ENCODE results near the gene PLCB1. TPM values are rescaled to one million over a fixed set of nuclear protein-coding genes. Genes with fewer than 3 reads are reported as not detected.
A peak's percentile ranks its signal among the peaks of the same experiment; 100 is the strongest.
"Not testable (repeated sequence)": the region's sequence is repeated elsewhere in the genome, so short reads cannot be mapped to it uniquely, and the experiment has no call there.

The PLCB1 gene
- total RNA-seq, 1 experiment from 2014 or later: 6.8 TPM

- intact Hi-C loops (cut with micrococcal nuclease; ENCODE audit: unreplicated experiment): no loop called here
- no peak for DNase-seq (ENCODE audit: low spot score)
- Histone ChIP-seq H3K27ac (ENCODE audit: low read depth, low read length, poor library complexity, severe bottlenecking) (no peak overlapping the region), H3K4me3 (ENCODE audit: low read depth, low read length, poor library complexity, severe bottlenecking) (no peak overlapping the region), H3K36me3 (ENCODE audit: insufficient read depth, low read length, poor library complexity, severe bottlenecking) (no peaks in the 10 kb centered on the region), H3K9me3 (ENCODE audit: low read depth, low read length, poor library complexity, severe bottlenecking) (no peaks in the 10 kb centered on the region), H3K27me3 (replicated peaks; ENCODE audit: insufficient read depth, low read depth, low read length, poor library complexity) (no peaks in the 10 kb centered on the region), H3K4me1 (ENCODE audit: insufficient read depth, low read length, poor library complexity, severe bottlenecking) (peaks cover 65% of the 10 kb centered on the region)
- TF ChIP-seq CTCF (conservative IDR thresholded peaks at IDR 0.05; ENCODE audit: low read depth, low read length) (no peak), EZH2 (IDR thresholded peaks at IDR 0.05; ENCODE audit: borderline replicate concordance, low read depth, low read length, poor library complexity, severe bottlenecking) (no peak)
- BruUV-seq (replicated peaks): no TSS peak
- ChIA-PET POLR2A (ENCODE audit: low non-redundant PET) (no interaction called here), CTCF (no interaction called here)
Measured at GRCh38 chr20:8155229-8155628, 23.2 kb downstream of the PLCB1 start.

- intact Hi-C loops (cut with micrococcal nuclease; ENCODE audit: unreplicated experiment): no loop called here
- ChIA-PET CTCF (no interaction called here), POLR2A (ENCODE audit: low non-redundant PET) (no interaction called here)
- DNase-seq (ENCODE audit: low spot score): no peak
- no TSS peak for BruUV-seq (replicated peaks)
- no peak overlapping the region for H3K27ac ChIP-seq (ENCODE audit: low read depth, low read length, poor library complexity, severe bottlenecking)
- no peaks in the 10 kb centered on the region for H3K36me3 ChIP-seq (ENCODE audit: insufficient read depth, low read length, poor library complexity, severe bottlenecking)
- H3K4me3 ChIP-seq (ENCODE audit: low read depth, low read length, poor library complexity, severe bottlenecking): no peak overlapping the region
- TF ChIP-seq CTCF (conservative IDR thresholded peaks at IDR 0.05; ENCODE audit: low read depth, low read length) (no peak), EZH2 (IDR thresholded peaks at IDR 0.05; ENCODE audit: borderline replicate concordance, low read depth, low read length, poor library complexity, severe bottlenecking) (no peak)
- no peaks in the 10 kb centered on the region for H3K27me3 ChIP-seq (replicated peaks; ENCODE audit: insufficient read depth, low read depth, low read length, poor library complexity)
- peaks cover 60% of the 10 kb centered on the region for H3K4me1 ChIP-seq (ENCODE audit: insufficient read depth, low read length, poor library complexity, severe bottlenecking)
- no peaks in the 10 kb centered on the region for H3K9me3 ChIP-seq (ENCODE audit: low read depth, low read length, poor library complexity, severe bottlenecking)
Measured at GRCh38 chr20:8155812-8156211, 23.7 kb downstream of the PLCB1 start.

GRCh38 chr20:8156235-8157079 lies 24.4 kb downstream of the PLCB1 start:
- ChIA-PET CTCF (no interaction called here), POLR2A (ENCODE audit: low non-redundant PET) (no interaction called here)
- TF ChIP-seq EZH2 (IDR thresholded peaks at IDR 0.05; ENCODE audit: borderline replicate concordance, low read depth, low read length, poor library complexity, severe bottlenecking) (no peak), CTCF (conservative IDR thresholded peaks at IDR 0.05; ENCODE audit: low read depth, low read length) (no peak)
- intact Hi-C loops (cut with micrococcal nuclease; ENCODE audit: unreplicated experiment): no loop called here
- no peaks in the 10 kb centered on the region for H3K27me3 ChIP-seq (replicated peaks; ENCODE audit: insufficient read depth, low read depth, low read length, poor library complexity)
- no peaks in the 10 kb centered on the region for H3K9me3 ChIP-seq (ENCODE audit: low read depth, low read length, poor library complexity, severe bottlenecking)
- no peak overlapping the region for H3K27ac ChIP-seq (ENCODE audit: low read depth, low read length, poor library complexity, severe bottlenecking)
- H3K4me1 ChIP-seq (ENCODE audit: insufficient read depth, low read length, poor library complexity, severe bottlenecking): peaks cover 57% of the 10 kb centered on the region
- H3K36me3 ChIP-seq (ENCODE audit: insufficient read depth, low read length, poor library complexity, severe bottlenecking): no peaks in the 10 kb centered on the region
- DNase-seq (ENCODE audit: low spot score): peak; percentile 55
- H3K4me3 ChIP-seq (ENCODE audit: low read depth, low read length, poor library complexity, severe bottlenecking): no peak overlapping the region
- BruUV-seq (replicated peaks): no TSS peak

- BruUV-seq (replicated peaks); H3K4me3 ChIP-seq (ENCODE audit: low read depth, low read length, poor library complexity, severe bottlenecking); intact Hi-C loops (cut with micrococcal nuclease; ENCODE audit: unreplicated experiment); H3K27ac ChIP-seq (ENCODE audit: low read depth, low read length, poor library complexity, severe bottlenecking); H3K9me3 ChIP-seq (ENCODE audit: low read depth, low read length, poor library complexity, severe bottlenecking); POLR2A ChIA-PET (ENCODE audit: low non-redundant PET); DNase-seq (ENCODE audit: low spot score); H3K36me3 ChIP-seq (ENCODE audit: insufficient read depth, low read length, poor library complexity, severe bottlenecking); CTCF ChIA-PET; H3K27me3 ChIP-seq (replicated peaks; ENCODE audit: insufficient read depth, low read depth, low read length, poor library complexity): not testable (repeated sequence)
- H3K4me1 ChIP-seq (ENCODE audit: insufficient read depth, low read length, poor library complexity, severe bottlenecking): peaks cover 41% of the 10 kb centered on the region
Measured at GRCh38 chr20:8159217-8159616, 27.2 kb downstream of the PLCB1 start.
